Measurements from ENCODE around the gene ALDH1L1. TPM values are rescaled to one million over a fixed set of nuclear protein-coding genes. Genes with fewer than 3 reads are reported as not detected.

ALDH1L1 gene
- total and polyA plus RNA-seq, 2 of the 4 experiments (the other 2 are of a cell fraction), result not detected

DNA sequence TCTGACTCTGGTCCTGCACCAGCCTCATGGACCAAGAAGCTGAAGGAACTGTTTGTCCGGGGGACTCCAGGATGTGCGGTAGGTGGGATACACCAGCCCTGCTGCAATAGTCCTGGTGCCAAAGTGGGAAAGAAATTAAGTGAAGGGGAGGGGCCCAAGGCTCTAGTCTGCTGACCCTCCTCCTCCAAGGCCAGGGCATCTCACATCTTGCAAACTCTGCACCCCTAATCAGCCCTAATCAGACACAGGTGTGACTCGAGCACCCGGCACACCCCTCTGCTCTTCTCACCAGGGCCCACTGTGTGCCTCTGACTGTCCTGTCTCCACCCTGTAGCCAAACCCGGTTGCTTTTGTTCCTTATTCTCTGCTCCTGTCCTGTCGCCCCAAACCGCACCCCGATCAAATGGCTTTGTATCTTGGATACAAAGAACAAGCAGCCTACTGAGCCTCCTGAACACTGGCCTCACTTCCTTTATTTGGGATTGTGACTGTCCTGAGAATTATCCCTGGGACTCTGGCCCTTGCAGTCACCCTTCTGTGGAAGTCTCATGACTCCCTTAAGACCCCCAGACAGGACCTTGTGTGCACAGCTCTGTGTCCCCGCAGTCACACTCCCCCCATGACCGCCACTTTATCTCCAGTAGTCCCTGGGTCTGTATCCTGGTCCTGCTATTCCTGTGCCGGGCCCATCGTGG, 69.8 kb downstream of the ALDH1L1 start:
- H3K9me3 ChIP-seq (ENCODE audit: control insufficient read depth, insufficient read depth, low read length), result no peaks in the 10 kb centered on the region
- H3K9ac ChIP-seq (ENCODE audit: low read depth, low read length), result no peak overlapping the region
- no peak overlapping the region for H3K56ac ChIP-seq (ENCODE audit: extremely low read depth, insufficient read depth, low read length)
- no peak overlapping the region for H2BK15ac ChIP-seq (ENCODE audit: low read depth, low read length)
- no peak overlapping the region for H2AFZ ChIP-seq (replicated peaks; ENCODE audit: low read length, poor library complexity)
- H4K20me1 ChIP-seq (ENCODE audit: insufficient read depth, low read length), result no peaks in the 10 kb centered on the region
- no peak overlapping the region for H3K27ac ChIP-seq (ENCODE audit: insufficient read depth, low read length)
- ATAC-seq (ENCODE audit: low read depth) (no peak), DNase-seq (no peak)
- no peak overlapping the region for H3K18ac ChIP-seq (ENCODE audit: low read depth, low read length)
- no peak overlapping the region for H4K91ac ChIP-seq (ENCODE audit: insufficient read depth, low read depth, low read length)
- no peak overlapping the region for H3K4ac ChIP-seq (ENCODE audit: low read depth, low read length)
- intact Hi-C loops (cut with micrococcal nuclease), result no loop called here
- no peak overlapping the region for H3K4me2 ChIP-seq (ENCODE audit: low read depth, low read length)
- H2BK20ac ChIP-seq (ENCODE audit: low read depth, low read length), result no peak overlapping the region
- in situ Hi-C loops (cut with MboI; ENCODE audit: low sequenced_read_pairs), result loop anchor here (10.0 kb wide), 1 partner anchor 264 kb away; no protein-coding TSS in a partner anchor
- dilution Hi-C loops (cut with HindIII; ENCODE audit: low sequenced_read_pairs, unreplicated experiment), result no loop called here
- ChIA-PET CTCF (interaction anchor here (0.6 kb wide), 1 partner anchor 278 kb away, joined by 3 read pairs; no protein-coding TSS in a partner anchor), POLR2A (ENCODE audit: unreplicated experiment) (no interaction called here)
- H2AK5ac ChIP-seq (ENCODE audit: low read depth, low read length), result no peak overlapping the region
- no peaks in the 10 kb centered on the region for H3K4me1 ChIP-seq (ENCODE audit: control insufficient read depth, insufficient read depth, low read length)
- no peak overlapping the region for H2AK9ac ChIP-seq (replicated peaks; ENCODE audit: low read depth, low read length, poor library complexity)
- no peak overlapping the region for H2BK120ac ChIP-seq (ENCODE audit: low read depth, low read length)
- H2BK5ac ChIP-seq (ENCODE audit: low read depth, low read length, poor library complexity, severe bottlenecking), result no peak overlapping the region
- H3K9me1 ChIP-seq (ENCODE audit: insufficient read depth, low read length), result no peaks in the 10 kb centered on the region
- TF ChIP-seq, protein P1, sequence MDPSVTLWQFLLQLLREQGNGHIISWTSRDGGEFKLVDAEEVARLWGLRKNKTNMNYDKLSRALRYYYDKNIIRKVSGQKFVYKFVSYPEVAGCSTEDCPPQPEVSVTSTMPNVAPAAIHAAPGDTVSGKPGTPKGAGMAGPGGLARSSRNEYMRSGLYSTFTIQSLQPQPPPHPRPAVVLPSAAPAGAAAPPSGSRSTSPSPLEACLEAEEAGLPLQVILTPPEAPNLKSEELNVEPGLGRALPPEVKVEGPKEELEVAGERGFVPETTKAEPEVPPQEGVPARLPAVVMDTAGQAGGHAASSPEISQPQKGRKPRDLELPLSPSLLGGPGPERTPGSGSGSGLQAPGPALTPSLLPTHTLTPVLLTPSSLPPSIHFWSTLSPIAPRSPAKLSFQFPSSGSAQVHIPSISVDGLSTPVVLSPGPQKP (IDR thresholded peaks at IDR 0.05; ENCODE audit: borderline replicate concordance, low read depth, low read length), result no peak
- no peak for TF ChIP-seq MAFK (IDR thresholded peaks at IDR 0.05; ENCODE audit: low read depth, low read length)
- TF ChIP-seq USF2 (IDR thresholded peaks at IDR 0.05; ENCODE audit: low read depth, low read length), result no peak
- no peak for TF ChIP-seq BHLHE40 (IDR thresholded peaks at IDR 0.05; ENCODE audit: low read depth, low read length)
- no peak for TF ChIP-seq RCOR1 (IDR thresholded peaks at IDR 0.05; ENCODE audit: insufficient replicate concordance, low read length)
- TF ChIP-seq, protein P2, sequence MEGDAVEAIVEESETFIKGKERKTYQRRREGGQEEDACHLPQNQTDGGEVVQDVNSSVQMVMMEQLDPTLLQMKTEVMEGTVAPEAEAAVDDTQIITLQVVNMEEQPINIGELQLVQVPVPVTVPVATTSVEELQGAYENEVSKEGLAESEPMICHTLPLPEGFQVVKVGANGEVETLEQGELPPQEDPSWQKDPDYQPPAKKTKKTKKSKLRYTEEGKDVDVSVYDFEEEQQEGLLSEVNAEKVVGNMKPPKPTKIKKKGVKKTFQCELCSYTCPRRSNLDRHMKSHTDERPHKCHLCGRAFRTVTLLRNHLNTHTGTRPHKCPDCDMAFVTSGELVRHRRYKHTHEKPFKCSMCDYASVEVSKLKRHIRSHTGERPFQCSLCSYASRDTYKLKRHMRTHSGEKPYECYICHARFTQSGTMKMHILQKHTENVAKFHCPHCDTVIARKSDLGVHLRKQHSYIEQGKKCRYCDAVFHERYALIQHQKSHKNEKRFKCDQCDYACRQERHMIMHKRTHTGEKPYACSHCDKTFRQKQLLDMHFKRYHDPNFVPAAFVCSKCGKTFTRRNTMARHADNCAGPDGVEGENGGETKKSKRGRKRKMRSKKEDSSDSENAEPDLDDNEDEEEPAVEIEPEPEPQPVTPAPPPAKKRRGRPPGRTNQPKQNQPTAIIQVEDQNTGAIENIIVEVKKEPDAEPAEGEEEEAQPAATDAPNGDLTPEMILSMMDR (conservative IDR thresholded peaks at IDR 0.05; ENCODE audit: low read depth, low read length), result no peak
- no peak for TF ChIP-seq MAZ (IDR thresholded peaks at IDR 0.05; ENCODE audit: borderline replicate concordance, low read depth, low read length)
- TF ChIP-seq POLR2A (IDR thresholded peaks at IDR 0.05; ENCODE audit: low read depth, low read length), result no peak
- TF ChIP-seq RFX5 (IDR thresholded peaks at IDR 0.05; ENCODE audit: low read depth, low read length), result no peak
- TF ChIP-seq MXI1 (IDR thresholded peaks at IDR 0.05; ENCODE audit: borderline replicate concordance, low read depth, low read length), result no peak
- TF ChIP-seq FOS (IDR thresholded peaks at IDR 0.05; ENCODE audit: low read depth, low read length), result no peak
- TF ChIP-seq CHD1 (IDR thresholded peaks at IDR 0.05; ENCODE audit: low read depth, low read length), result no peak
- no peak overlapping the region for H3K4me3 ChIP-seq (ENCODE audit: insufficient read depth, low read depth, low read length)
- no peak overlapping the region for H4K8ac ChIP-seq (ENCODE audit: low read depth in 2 of 2, low read length in 2 of 2)
- H4K5ac ChIP-seq (ENCODE audit: low read depth, low read length), result no peak overlapping the region
- H3K36me3 ChIP-seq (ENCODE audit: control insufficient read depth, insufficient read depth, low read length), result no peaks in the 10 kb centered on the region
- no peaks in the 10 kb centered on the region for H3K79me1 ChIP-seq (ENCODE audit: low read depth in 1 of 2, low read length in 2 of 2)
- no peak overlapping the region for H3K23ac ChIP-seq (ENCODE audit: low read depth, low read length)
- WGBS, 2 experiments (ENCODE audit: extremely low coverage in 2 of 2, insufficient read length in 1 of 2), result 80% methylated on average over 2 of the region's 12 CpGs; no CpG with 5 or more reads in 1 of the 2 experiments
- BruUV-seq (replicated peaks), result no TSS peak
- H3K27me3 ChIP-seq (ENCODE audit: control insufficient read depth, insufficient read depth, low read length), result peaks cover 19% of the 10 kb centered on the region
- no peak overlapping the region for H3K14ac ChIP-seq (replicated peaks; ENCODE audit: low read depth, low read length)
